NCI-H2081 (cell line): ENCODE data around the gene CDKN2B-AS1.

Experiments
- DNase-seq, 2 experiments: peaks; one replicate each; lab custom pipeline; 2025; lab: John Stamatoyannopoulos, UW

CDKN2B-AS1 gene

GRCh38 chr9:21982861-21983560, 11.6 kb upstream of the CDKN2B-AS1 start:
- no peak for DNase-seq

- DNase-seq: peak; percentile 16 to 64
These were observed 11.0 kb upstream of the CDKN2B-AS1 start for GRCh38 chr9:21983561-21983935.

- no peak for DNase-seq
These were observed 10.5 kb upstream of the CDKN2B-AS1 start for GRCh38 chr9:21984101-21984500.

GRCh38 chr9:21985964-21986667, 8.5 kb upstream of the CDKN2B-AS1 start:
- DNase-seq: no peak

GRCh38 chr9:21988056-21988990, 6.3 kb upstream of the CDKN2B-AS1 start:
- peak; percentile 18 to 67 for DNase-seq

GRCh38 chr9:21989440-21990189, 5.0 kb upstream of the CDKN2B-AS1 start:
- peak in 1 of 2 experiments; percentile 49 for DNase-seq

- DNase-seq: peak in 1 of 2 experiments; percentile 32
These were observed 3.3 kb upstream of the CDKN2B-AS1 start for GRCh38 chr9:21991072-21991959.

- no peak for DNase-seq
These were observed 1.6 kb upstream of the CDKN2B-AS1 start for GRCh38 chr9:21993007-21993406.

GRCh38 chr9:21993893-21994555, 567 bp upstream of the CDKN2B-AS1 start, which contains the start of gene CDKN2A:
CDKN2A (minus strand) TSS chr9:21994392.
- DNase-seq: peak; percentile 62 to 75

- DNase-seq: peak; percentile 78 to 83
These were observed 545 bp downstream of the CDKN2B-AS1 start for GRCh38 chr9:21995006-21995665.

GRCh38 chr9:21995666-21996398, 1.2 kb downstream of the CDKN2B-AS1 start:
- peak in 1 of 2 experiments; percentile 49 for DNase-seq

GRCh38 chr9:21996438-21996837, 1.8 kb downstream of the CDKN2B-AS1 start:
- DNase-seq: peak; percentile 60 to 62

GRCh38 chr9:21996858-21997257, 2.3 kb downstream of the CDKN2B-AS1 start:
- DNase-seq: no peak

GRCh38 chr9:21997480-21997879, 2.9 kb downstream of the CDKN2B-AS1 start:
- no peak for DNase-seq

- DNase-seq: no peak
These were observed 3.4 kb downstream of the CDKN2B-AS1 start for GRCh38 chr9:21998026-21998425.

- DNase-seq: no peak
These were observed 7.4 kb downstream of the CDKN2B-AS1 start for GRCh38 chr9:22002038-22002437.

- DNase-seq: peak in 1 of 2 experiments; percentile 44
These were observed 10.6 kb downstream of the CDKN2B-AS1 start for GRCh38 chr9:22005021-22005701.
